Activated naive CD8-positive, alpha-beta T cell (primary cell): ENCODE results near the gene BRINP2.

Experiments used
- H3K27ac Mint-ChIP-seq: one replicate; pipeline ENCODE4 v1.8.0; 2021; ENCODE audit warnings: mixed read lengths
- H3K27me3 Mint-ChIP-seq: one replicate; pipeline ENCODE4 v1.8.0; 2021; ENCODE audit warnings: mixed read lengths
- H3K36me3 Mint-ChIP-seq: one replicate; pipeline ENCODE4 v1.8.0; 2021; ENCODE audit warnings: mixed read lengths
- H3K4me1 Mint-ChIP-seq: one replicate; pipeline ENCODE4 v1.8.0; 2021; ENCODE audit warnings: low read depth, mixed read lengths
- H3K4me3 Mint-ChIP-seq: one replicate; pipeline ENCODE4 v1.8.0; 2021; ENCODE audit warnings: mild to moderate bottlenecking, mixed read lengths
- H3K9me3 Mint-ChIP-seq: one replicate; pipeline ENCODE4 v1.8.0; 2021; ENCODE audit warnings: low read depth, mixed read lengths

Gene BRINP2, protein sequence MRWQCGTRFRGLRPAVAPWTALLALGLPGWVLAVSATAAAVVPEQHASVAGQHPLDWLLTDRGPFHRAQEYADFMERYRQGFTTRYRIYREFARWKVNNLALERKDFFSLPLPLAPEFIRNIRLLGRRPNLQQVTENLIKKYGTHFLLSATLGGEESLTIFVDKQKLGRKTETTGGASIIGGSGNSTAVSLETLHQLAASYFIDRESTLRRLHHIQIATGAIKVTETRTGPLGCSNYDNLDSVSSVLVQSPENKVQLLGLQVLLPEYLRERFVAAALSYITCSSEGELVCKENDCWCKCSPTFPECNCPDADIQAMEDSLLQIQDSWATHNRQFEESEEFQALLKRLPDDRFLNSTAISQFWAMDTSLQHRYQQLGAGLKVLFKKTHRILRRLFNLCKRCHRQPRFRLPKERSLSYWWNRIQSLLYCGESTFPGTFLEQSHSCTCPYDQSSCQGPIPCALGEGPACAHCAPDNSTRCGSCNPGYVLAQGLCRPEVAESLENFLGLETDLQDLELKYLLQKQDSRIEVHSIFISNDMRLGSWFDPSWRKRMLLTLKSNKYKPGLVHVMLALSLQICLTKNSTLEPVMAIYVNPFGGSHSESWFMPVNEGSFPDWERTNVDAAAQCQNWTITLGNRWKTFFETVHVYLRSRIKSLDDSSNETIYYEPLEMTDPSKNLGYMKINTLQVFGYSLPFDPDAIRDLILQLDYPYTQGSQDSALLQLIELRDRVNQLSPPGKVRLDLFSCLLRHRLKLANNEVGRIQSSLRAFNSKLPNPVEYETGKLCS

DNA sequence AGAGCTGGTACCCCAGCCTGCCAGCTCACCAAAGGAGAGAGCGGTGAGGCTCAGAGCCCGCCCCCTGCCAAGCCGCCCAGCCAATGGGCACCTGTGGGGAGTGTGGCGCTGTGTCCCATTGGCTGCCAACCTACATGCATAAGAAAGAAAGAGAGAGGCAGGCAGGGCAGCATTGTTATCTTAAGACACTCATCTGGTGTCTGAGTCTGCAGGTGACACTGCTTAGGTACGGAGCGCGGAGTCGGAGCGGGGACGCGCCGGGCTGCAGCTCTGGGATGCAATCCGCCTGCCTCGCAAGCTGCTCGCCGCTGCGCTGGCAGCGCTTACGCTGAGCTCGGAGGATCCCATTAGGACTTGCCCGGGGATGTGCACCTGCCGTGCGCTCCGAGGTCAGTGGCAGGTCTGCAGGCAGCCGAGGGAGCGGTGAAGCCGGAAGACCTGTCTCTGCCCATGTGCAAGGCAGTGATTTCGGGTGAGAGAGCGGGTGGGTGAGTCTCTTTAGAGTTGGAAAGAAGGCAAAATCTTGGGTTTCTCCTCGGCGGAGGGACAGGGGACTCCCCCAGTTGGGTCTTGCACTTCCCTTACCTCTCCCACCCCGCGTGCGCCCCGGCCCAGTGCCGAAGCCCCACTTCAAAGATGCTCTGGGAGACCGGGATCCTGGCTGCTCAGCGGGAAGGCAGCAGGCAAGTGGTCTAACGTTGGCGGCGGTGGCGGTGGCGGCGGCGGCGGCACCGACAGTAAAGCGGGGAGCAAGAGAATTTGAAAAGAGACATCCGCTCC, at the start of gene BRINP2:
TSS of gene BRINP2 (plus strand) at position 203 of the 780 bp plus-strand sequence. CDS start 58,919 bp downstream, outside the sequence.
- Mint-ChIP-seq H3K4me1 (no peaks in the 10 kb centered on the region), H3K27me3 (peaks cover 7% of the 10 kb centered on the region)

DNA sequence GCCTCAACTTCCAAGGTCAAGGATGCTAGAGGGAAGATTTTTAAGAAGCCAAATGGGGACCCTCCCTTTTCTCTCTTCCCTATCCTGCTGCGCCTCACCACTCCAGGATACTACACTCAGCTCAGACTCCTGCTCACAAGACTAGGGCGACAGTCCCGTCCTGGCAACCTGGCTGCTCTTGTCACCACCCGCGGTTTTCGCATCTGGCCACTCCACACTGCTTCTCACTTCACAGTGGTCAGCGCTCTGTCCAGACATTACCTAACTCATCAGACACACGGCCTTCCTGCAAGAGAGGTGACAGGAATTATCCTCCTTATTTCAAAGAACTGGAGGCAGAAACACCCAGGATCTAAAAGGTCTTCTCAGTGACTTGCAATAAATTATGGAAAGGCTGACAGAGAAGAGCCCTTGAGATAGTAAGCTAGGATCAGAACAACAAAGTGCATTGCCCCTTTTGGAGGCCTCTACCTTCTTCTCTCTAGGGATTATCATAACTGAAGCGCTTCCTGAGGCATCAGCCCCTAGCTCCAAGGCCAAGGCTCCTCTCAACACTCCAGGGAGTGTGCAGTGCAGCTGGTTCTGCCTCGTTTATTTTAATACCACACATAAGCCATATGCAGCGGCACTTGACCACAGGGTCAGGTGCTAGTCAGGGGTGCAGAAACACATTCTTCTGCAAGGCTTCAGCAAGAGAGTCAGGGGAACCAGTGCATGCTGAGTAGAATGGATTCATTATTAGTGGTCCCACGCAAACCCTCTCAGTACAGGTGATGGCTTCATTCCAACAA, 48.1 kb upstream of the BRINP2 start:
- Mint-ChIP-seq H3K27ac (no peak overlapping the region), H3K4me3 (no peak overlapping the region), H3K27me3 (no peaks in the 10 kb centered on the region), H3K4me1 (no peaks in the 10 kb centered on the region), H3K9me3 (no peaks in the 10 kb centered on the region), H3K36me3 (no peaks in the 10 kb centered on the region)

More for the DNA sequence above, at the start of gene BRINP2:
- Mint-ChIP-seq H3K36me3 (no peaks in the 10 kb centered on the region), H3K9me3 (peaks cover 2% of the 10 kb centered on the region), H3K27ac (no peak within 1 kb of the TSS), H3K4me3 (no peak within 1 kb of the TSS)

DNA sequence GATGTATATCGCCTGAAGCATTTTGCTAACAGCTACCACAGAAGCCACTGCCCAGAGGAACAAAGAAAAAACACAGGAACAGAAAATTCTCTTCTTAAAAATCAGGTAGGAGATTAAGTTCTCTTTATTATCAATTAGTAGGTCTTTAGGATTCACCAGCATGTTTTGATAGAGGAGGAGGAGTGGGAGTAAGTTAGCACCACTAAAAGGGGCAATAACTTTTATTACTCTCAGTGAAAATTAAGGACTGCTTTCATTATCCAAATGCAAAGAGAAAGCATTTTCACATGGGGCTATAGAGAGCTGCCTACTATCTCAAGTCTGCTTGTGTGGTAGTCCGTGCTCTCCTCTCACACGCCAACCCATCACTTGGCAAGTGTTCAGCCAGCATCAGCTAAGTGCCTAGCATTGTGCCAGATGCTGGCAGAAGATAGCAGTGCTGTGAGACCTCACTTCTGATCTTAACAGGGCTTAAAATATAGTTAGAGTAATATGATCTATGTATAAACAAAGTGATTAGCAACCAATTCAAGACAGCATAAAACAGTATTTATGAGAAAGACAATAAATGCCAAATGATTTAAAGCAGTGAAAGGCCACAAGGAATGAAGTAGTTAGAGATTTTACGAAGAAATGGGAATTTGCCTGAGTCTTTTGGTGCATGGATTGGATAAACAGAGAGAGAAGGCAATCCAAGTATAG, 46.0 kb upstream of the BRINP2 start:
- Mint-ChIP-seq H3K27ac (no peak overlapping the region), H3K4me1 (no peaks in the 10 kb centered on the region), H3K36me3 (no peaks in the 10 kb centered on the region), H3K27me3 (no peaks in the 10 kb centered on the region), H3K9me3 (no peaks in the 10 kb centered on the region), H3K4me3 (no peak overlapping the region)

DNA sequence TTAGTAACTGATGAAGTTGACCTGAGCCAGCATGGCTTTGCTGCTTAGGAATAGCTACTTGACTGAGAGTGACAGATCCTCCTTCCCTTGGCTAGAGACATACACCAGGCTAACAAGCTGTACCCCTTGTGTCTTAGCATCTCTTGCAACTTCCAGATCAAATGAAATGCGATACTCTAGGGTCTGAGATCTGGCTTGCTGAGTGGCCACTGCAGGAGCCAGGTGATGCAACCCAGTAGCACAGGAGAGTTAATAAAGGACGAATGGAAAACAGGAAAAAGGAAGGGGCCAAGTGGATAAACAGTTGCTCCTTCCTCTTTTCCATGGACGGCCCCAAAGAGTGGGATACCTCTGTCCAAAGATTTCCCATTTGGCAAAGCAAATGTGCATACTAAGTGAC, 44.5 kb upstream of the BRINP2 start:
- no peak overlapping the region for H3K27ac Mint-ChIP-seq

DNA sequence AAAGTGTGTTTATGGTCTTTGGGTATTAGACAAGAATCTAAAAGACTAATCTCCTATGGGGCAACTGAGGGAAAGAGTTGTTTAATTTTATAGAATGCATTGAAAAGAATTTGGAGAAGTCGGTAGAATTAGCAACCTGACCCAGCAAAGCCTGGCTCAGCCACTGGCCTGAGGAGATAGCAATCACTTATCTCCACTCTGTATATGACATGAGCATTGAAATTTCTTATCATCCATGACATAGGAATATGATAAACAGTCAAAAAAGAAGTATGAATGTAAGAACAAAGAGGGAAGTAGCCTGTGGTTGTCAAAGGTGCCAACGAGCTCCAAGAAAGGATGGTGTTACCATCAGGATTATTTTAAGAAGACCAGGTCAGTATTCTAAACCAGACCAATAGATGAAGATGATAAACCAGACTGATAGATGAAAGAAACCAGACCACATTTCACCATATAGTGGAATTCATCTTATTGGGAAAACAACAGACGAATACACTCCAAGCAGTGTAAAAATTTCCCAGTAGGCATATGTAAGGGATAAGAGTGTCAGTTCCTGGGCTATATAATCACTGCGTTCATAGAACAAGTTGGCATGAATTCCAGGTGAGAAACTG, 42.0 kb upstream of the BRINP2 start:
- H3K27ac Mint-ChIP-seq = no peak overlapping the region
- no peaks in the 10 kb centered on the region for H3K36me3 Mint-ChIP-seq
- H3K4me3 Mint-ChIP-seq = no peak overlapping the region
- H3K4me1 Mint-ChIP-seq = no peaks in the 10 kb centered on the region
- H3K9me3 Mint-ChIP-seq = no peaks in the 10 kb centered on the region
- H3K27me3 Mint-ChIP-seq = no peaks in the 10 kb centered on the region

More for the DNA sequence above, 44.5 kb upstream of the BRINP2 start:
- Mint-ChIP-seq H3K9me3 (no peaks in the 10 kb centered on the region), H3K4me1 (no peaks in the 10 kb centered on the region), H3K27me3 (no peaks in the 10 kb centered on the region), H3K4me3 (no peak overlapping the region), H3K36me3 (no peaks in the 10 kb centered on the region)

DNA sequence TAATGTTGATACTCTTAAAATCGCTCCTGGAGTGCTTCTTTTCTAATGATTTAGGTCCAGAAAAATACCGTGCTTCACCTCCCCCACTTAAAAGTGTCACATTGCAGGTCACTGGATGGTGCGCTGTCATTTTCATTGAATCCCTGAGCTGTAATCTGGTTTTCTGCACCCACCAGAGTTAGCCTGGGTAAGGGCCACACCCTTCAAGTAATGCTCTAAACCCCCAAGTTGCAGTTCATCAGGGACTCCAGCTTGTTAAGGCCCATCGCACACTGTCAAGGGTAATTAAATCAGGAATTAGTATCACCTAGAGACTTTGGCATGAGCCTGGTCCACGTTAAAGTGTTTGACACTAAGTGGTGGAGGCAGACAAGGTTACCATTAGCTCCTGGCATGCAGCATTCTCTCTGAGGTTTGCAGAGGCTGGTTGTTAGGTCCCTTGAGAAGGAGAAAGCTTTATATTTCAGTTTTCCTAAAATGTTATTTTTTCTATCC, 40.3 kb upstream of the BRINP2 start:
- Mint-ChIP-seq H3K27me3 (no peaks in the 10 kb centered on the region), H3K4me3 (no peak overlapping the region), H3K9me3 (no peaks in the 10 kb centered on the region), H3K36me3 (no peaks in the 10 kb centered on the region), H3K27ac (no peak overlapping the region), H3K4me1 (no peaks in the 10 kb centered on the region)

DNA sequence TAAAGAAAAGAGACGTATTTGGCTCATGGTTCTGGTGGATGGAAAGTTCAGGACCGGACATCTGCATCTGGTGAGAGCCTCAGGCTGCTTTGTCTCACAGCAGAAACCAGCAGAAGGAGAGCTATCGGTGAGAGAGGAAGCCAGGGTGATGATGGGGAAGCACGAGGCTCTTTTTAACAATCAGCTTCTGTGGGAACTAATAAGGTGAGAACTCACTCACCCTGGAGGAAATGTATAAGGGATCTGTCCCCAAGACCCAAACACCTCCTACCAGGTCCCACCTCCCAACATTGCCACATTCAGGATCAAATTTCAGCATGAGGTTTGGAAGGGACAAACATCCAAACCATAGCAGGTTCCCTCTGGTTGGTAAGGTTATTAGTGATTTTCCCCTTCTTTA, 39.0 kb upstream of the BRINP2 start:
- H3K27me3 Mint-ChIP-seq = no peaks in the 10 kb centered on the region
- H3K4me3 Mint-ChIP-seq = no peak overlapping the region
- H3K9me3 Mint-ChIP-seq = no peaks in the 10 kb centered on the region
- no peak overlapping the region for H3K27ac Mint-ChIP-seq
- H3K36me3 Mint-ChIP-seq = no peaks in the 10 kb centered on the region
- H3K4me1 Mint-ChIP-seq = no peaks in the 10 kb centered on the region

DNA sequence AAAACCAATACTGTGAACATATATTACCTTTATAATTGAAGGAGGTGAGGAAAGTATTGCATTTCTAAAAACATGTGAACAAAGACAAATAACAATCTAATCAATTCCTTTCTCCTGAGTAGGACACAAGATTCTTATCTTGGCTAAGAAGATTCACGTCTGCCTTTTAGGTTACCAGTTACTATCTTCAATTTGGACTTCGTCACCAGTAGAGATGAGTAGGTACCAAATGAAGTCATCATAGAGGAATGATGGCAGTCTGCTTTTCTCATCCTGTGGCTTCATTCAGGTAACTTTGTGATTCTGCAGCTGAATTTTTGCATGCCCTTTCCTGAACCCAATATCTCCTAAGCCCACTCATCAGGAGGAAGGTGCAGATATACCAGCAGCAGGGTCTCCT, 38.6 kb upstream of the BRINP2 start:
- Mint-ChIP-seq H3K27ac (no peak overlapping the region), H3K9me3 (no peaks in the 10 kb centered on the region), H3K36me3 (no peaks in the 10 kb centered on the region), H3K27me3 (no peaks in the 10 kb centered on the region), H3K4me1 (no peaks in the 10 kb centered on the region), H3K4me3 (no peak overlapping the region)

DNA sequence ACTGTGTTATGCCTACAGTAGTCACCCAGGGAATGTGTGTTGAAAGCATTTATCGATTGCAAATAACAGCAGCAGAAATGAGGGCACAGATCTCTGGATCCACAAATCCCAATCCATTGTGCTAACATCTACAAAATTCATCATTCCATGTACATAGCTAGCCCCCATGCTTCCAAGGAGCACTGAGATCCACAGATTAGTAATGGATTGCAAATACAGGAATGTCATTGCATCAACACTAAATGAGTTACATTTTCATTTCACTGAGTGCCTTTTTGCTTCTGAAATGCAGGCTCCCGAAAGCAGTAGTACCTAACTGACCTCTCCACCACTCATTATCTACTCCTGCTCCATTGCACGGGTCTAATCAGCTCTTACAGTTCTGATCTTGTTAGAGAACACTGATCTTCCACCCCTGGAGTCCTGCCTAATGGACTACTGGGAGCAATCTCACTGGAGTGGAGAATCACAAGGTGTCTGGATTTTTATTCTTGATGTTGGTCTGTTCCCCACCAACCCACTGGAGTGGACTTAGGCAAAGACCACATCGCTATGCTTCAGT, 36.7 kb upstream of the BRINP2 start:
- Mint-ChIP-seq H3K27ac (no peak overlapping the region), H3K27me3 (no peaks in the 10 kb centered on the region), H3K9me3 (no peaks in the 10 kb centered on the region), H3K4me3 (no peak overlapping the region), H3K36me3 (no peaks in the 10 kb centered on the region), H3K4me1 (no peaks in the 10 kb centered on the region)

DNA sequence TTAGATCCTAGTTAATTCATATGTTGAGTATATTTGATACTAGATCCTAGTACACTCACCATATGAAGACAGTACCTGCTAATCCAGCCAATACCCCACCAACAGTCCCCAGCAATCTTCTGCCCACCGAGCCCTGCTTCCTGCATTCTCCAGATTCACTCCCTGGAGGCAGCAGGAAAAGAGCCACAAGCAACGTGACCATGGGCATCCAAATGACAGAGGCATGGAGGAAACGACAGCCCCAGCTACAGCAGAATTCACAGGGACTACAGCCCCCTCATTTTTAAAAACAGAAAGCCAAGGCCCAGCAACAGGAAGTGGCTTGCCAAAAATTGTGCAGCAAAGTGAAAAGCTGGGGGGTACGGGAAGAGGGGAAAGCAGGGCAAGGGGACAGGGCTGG, 35.5 kb upstream of the BRINP2 start:
- no peaks in the 10 kb centered on the region for H3K4me1 Mint-ChIP-seq
- H3K9me3 Mint-ChIP-seq = no peaks in the 10 kb centered on the region
- H3K27ac Mint-ChIP-seq = no peak overlapping the region
- no peak overlapping the region for H3K4me3 Mint-ChIP-seq
- no peaks in the 10 kb centered on the region for H3K36me3 Mint-ChIP-seq
- no peaks in the 10 kb centered on the region for H3K27me3 Mint-ChIP-seq

DNA sequence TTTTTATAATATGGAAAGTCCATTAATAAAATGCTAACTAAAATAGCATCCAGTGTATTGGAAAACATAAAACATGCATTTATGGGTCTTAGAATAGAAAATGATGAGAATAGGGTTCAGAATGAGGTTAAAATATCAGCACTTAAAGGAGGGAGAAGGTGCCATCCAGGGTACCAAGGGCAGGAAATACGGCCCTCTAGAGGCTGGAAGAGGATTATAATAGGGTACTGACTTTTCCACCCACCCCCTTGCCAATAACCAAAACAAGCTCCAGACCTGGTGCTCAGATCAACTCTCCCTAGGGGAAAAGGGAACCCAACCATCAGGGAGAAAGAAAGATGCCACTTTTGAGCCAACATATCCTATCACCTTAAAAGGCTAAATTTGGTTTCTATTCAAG, 32.9 kb upstream of the BRINP2 start:
- Mint-ChIP-seq H3K4me1 (no peaks in the 10 kb centered on the region), H3K9me3 (no peaks in the 10 kb centered on the region), H3K27ac (no peak overlapping the region), H3K4me3 (no peak overlapping the region), H3K36me3 (no peaks in the 10 kb centered on the region), H3K27me3 (no peaks in the 10 kb centered on the region)

DNA sequence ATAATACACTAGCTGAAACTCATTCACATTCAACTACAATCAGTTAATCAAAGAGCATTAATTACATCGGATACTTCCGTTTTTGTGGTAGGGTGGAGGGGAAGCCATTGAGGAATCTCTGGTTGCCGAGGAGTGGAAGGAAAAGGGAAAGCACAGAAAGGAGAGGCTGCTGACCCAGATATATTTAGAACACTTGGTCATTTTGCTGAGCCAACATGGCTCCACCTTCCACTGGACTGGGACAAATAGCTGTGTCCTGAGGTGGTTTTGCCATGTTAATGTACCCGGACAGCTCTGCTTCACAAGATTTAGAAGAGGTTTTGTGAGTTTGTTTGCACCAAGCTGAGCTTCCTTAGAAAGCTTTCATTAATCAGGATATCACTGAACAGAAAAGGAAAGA, 32.4 kb upstream of the BRINP2 start:
- Mint-ChIP-seq H3K36me3 (no peaks in the 10 kb centered on the region), H3K27me3 (no peaks in the 10 kb centered on the region), H3K4me1 (no peaks in the 10 kb centered on the region)

DNA sequence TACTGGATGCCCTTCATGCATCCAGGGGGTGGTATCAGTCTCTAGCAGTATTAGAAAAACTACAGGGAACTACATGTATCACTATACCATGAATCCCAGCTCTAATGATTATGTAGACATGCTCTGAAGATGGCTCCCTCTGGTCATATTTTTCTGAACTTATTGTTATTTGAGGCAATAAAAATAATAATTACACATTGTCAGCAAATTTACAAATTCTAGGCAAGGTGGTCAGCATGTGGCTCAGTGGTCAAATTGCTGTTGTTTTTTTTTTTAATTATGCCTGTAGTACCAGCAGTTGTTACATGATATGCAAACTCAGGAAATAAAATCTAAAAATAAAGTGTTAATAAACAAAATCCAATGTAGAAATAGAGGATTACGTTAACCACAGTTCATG, 28.7 kb upstream of the BRINP2 start:
- H3K36me3 Mint-ChIP-seq = no peaks in the 10 kb centered on the region
- H3K4me1 Mint-ChIP-seq = no peaks in the 10 kb centered on the region
- no peaks in the 10 kb centered on the region for H3K27me3 Mint-ChIP-seq
- no peak overlapping the region for H3K27ac Mint-ChIP-seq
- H3K9me3 Mint-ChIP-seq = no peaks in the 10 kb centered on the region
- H3K4me3 Mint-ChIP-seq = no peak overlapping the region

More for the DNA sequence above, 32.4 kb upstream of the BRINP2 start:
- H3K27ac Mint-ChIP-seq = no peak overlapping the region
- no peaks in the 10 kb centered on the region for H3K9me3 Mint-ChIP-seq
- H3K4me3 Mint-ChIP-seq = no peak overlapping the region
